Naive B cell (primary cell): ENCODE results near the gene LHFPL6. TPM values are rescaled to one million over a fixed set of nuclear protein-coding genes. Genes with fewer than 3 reads are reported as not detected.
A peak's percentile ranks its signal among the peaks of the same experiment; 100 is the strongest.

Experiments
- ATAC-seq, 2 donors: fragments of 150-1000 bp; cut with Tn5 transposase; 2 replicates each; pipeline ENCODE4 v1.10.0; 2021; ENCODE audit warnings: low read depth in 2 of 2, mild to moderate bottlenecking in 2 of 2, moderate library complexity in 2 of 2
- DNase-seq: peaks from one replicate; pipeline ENCODE4 v3.0.0; 2022
- H3K27ac Mint-ChIP-seq, 6 donors: one replicate each; pipeline ENCODE4 v1.8.0; 2020 to 2022; ENCODE audit warnings: mild to moderate bottlenecking in 6 of 6, mixed read lengths in 6 of 6, moderate library complexity in 5 of 6, inconsistent platforms in 2 of 6
- H3K27me3 Mint-ChIP-seq, 3 donors: one replicate each; pipeline ENCODE4 v1.8.0; 2021 to 2022; ENCODE audit warnings: mixed read lengths in 3 of 3, mild to moderate bottlenecking in 1 of 3
- H3K36me3 Mint-ChIP-seq, 2 donors: one replicate each; pipeline ENCODE4 v1.8.0; 2020 to 2022; ENCODE audit warnings: mixed read lengths in 2 of 2, inconsistent platforms in 1 of 2, mild to moderate bottlenecking in 1 of 2
- H3K4me1 Mint-ChIP-seq, 3 donors: one replicate each; pipeline ENCODE4 v1.8.0; 2020 to 2022; ENCODE audit warnings: mixed read lengths in 3 of 3, inconsistent platforms in 1 of 3, mild to moderate bottlenecking in 1 of 3, moderate library complexity in 1 of 3
- H3K4me3 Mint-ChIP-seq, 8 donors: one replicate each; pipeline ENCODE4 v1.8.0; 2020 to 2022; ENCODE audit warnings: mild to moderate bottlenecking in 8 of 8, mixed read lengths in 8 of 8, moderate library complexity in 8 of 8, inconsistent platforms in 2 of 8
- H3K9me3 Mint-ChIP-seq, 7 donors: one replicate each; pipeline ENCODE4 v1.8.0; 2020 to 2022; ENCODE audit warnings: mixed read lengths in 7 of 7, mild to moderate bottlenecking in 5 of 7, inconsistent platforms in 2 of 7, moderate library complexity in 1 of 7
- polyA plus RNA-seq, 6 donors: library from polyadenylated mRNA; unstranded; fragments of 300-500 nt; fragmentation: Illumina TruSeq; gene quantifications; one replicate each; pipeline ENCODE4 v1.2.3, GENCODE V29; 2021; ENCODE audit warnings: low read depth in 6 of 6

The LHFPL6 gene
- polyA plus RNA-seq, 6 donors from 2014 or later: 0.12 to 0.25 (median 0.16) TPM; not detected in 2

DNA sequence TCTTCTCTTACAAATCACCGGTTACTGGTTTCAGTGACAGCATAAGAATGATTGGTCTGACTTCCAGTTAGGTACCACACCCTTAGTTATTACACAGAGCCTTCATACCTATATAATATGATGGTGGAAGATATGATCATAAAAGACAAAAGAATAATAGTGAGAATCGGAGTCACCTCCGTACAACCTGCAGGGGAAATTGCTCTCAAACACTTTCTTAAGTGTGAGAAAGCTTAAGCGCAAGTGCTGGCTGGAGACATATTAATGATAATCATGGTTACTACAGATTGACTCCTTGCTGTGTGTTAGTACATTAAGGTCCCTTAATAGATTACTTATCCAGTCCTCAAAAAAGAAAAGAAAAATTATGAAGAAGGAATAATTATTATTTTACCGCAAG lies 1.8 kb upstream of the LHFPL6 start:
- no peak for ATAC-seq
- H3K36me3 Mint-ChIP-seq: no peaks in the 10 kb centered on the region
- peaks cover 28 to 50% (median 49%) of the 10 kb centered on the region in 3 donors for H3K27me3 Mint-ChIP-seq

GRCh38 chr13:39603424-39603947 lies 493 bp upstream of the LHFPL6 start:
- Mint-ChIP-seq H3K4me3 (peak overlapping the region; percentile 65 to 87 (median 82)), H3K27me3 (peaks cover 24 to 49% (median 48%) of the 10 kb centered on the region in 3 donors), H3K4me1 (peaks cover 9 to 18% (median 14%) of the 10 kb centered on the region in 3 donors), H3K9me3 (no peaks in the 10 kb centered on the region), H3K27ac (no peak overlapping the region), H3K36me3 (no peaks in the 10 kb centered on the region)
- no peak for DNase-seq
- peak; percentile 5 to 23 for ATAC-seq

More for the DNA sequence above, 1.8 kb upstream of the LHFPL6 start:
- Mint-ChIP-seq H3K4me1 (peaks cover 9 to 14% (median 13%) of the 10 kb centered on the region in 3 donors), H3K9me3 (no peaks in the 10 kb centered on the region), H3K27ac (no peak overlapping the region), H3K4me3 (peak overlapping the region in 2 of 8 donors; percentile 23 to 65)
- DNase-seq: no peak

- ATAC-seq: peak; percentile 18 to 32
- Mint-ChIP-seq H3K36me3 (no peaks in the 10 kb centered on the region), H3K4me3 (peak overlapping the region; percentile 34 to 87 (median 80)), H3K4me1 (peaks cover 9 to 18% (median 14%) of the 10 kb centered on the region in 3 donors), H3K27ac (peak overlapping the region in 1 of 6 donors; percentile 16), H3K9me3 (no peaks in the 10 kb centered on the region), H3K27me3 (peaks cover 24 to 39% (median 37%) of the 10 kb centered on the region in 3 donors)
- DNase-seq: no peak
These were observed 748 bp downstream of the LHFPL6 start for GRCh38 chr13:39602277-39602613.

DNA sequence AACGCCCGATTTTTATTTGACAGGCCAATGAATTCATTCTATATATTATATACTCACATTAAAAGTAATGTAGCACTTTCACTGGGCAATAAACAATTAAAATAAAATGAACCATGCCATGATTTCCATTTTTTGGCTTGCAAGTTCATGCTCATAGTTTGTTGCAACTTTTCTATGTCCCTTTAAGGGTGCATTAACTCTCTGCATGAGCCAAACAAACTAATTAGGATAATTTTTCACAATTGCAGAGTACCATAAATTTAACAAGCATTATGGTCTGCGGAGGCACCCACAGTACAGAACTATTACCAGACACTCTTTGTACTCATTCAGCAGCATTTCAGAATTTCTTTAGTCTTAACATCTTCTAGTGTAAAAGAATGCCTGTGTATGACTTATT lies 1.4 kb downstream of the LHFPL6 start:
- Mint-ChIP-seq H3K4me3 (peak overlapping the region; percentile 34 to 87 (median 80)), H3K4me1 (peaks cover 9 to 18% (median 14%) of the 10 kb centered on the region in 3 donors), H3K27ac (peak overlapping the region in 1 of 6 donors; percentile 16), H3K9me3 (no peaks in the 10 kb centered on the region), H3K36me3 (no peaks in the 10 kb centered on the region), H3K27me3 (peaks cover 24 to 39% (median 31%) of the 10 kb centered on the region in 3 donors)
- ATAC-seq (no peak), DNase-seq (no peak)

- Mint-ChIP-seq H3K4me3 (peak overlapping the region in 3 of 8 donors; percentile 34 to 45 (median 36)), H3K36me3 (no peaks in the 10 kb centered on the region), H3K9me3 (no peaks in the 10 kb centered on the region), H3K27ac (no peak overlapping the region), H3K4me1 (peaks cover 9 to 18% (median 14%) of the 10 kb centered on the region in 3 donors), H3K27me3 (peaks cover 23 to 39% (median 31%) of the 10 kb centered on the region in 3 donors)
- DNase-seq (no peak), ATAC-seq (no peak)
These were observed 2.2 kb downstream of the LHFPL6 start for GRCh38 chr13:39600766-39601165.

GRCh38 chr13:39599842-39600241 lies 3.2 kb downstream of the LHFPL6 start:
- H3K27me3 Mint-ChIP-seq: peaks cover 19 to 38% (median 31%) of the 10 kb centered on the region in 3 donors
- no peak overlapping the region for H3K4me3 Mint-ChIP-seq
- H3K36me3 Mint-ChIP-seq: no peaks in the 10 kb centered on the region
- DNase-seq: no peak
- ATAC-seq: no peak
- peak overlapping the region in 1 of 6 donors; percentile 8 for H3K27ac Mint-ChIP-seq
- H3K4me1 Mint-ChIP-seq: peaks cover 9 to 18% (median 14%) of the 10 kb centered on the region in 3 donors
- peaks cover 0 to 4% (median 0%) of the 10 kb centered on the region in 7 donors for H3K9me3 Mint-ChIP-seq

DNA sequence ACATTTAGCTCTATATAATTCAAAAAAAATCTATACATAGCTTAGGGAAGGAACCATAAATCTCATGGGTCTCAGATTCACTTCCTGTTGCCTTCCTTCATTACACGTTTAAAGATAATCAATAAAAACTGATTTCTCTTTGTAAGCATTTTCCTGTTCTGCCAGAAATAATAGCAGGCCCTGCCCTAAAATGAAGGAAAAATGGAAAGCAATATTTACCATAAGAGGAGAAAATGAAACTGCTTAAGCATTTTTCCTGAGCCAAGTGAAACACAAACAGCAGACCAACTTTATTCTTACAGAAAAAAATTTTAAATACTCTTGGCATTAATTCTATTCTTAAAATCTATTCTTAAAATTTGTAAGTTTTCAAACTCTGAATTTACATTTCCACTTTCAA lies 4.0 kb downstream of the LHFPL6 start:
- DNase-seq (no peak), ATAC-seq (no peak)
- peaks cover 0 to 7% (median 3%) of the 10 kb centered on the region in 7 donors for H3K9me3 Mint-ChIP-seq
- H3K27me3 Mint-ChIP-seq: peaks cover 19 to 29% (median 25%) of the 10 kb centered on the region in 3 donors
- H3K4me1 Mint-ChIP-seq: peaks cover 9 to 18% (median 14%) of the 10 kb centered on the region in 3 donors
- H3K27ac Mint-ChIP-seq: no peak overlapping the region
- no peak overlapping the region for H3K4me3 Mint-ChIP-seq
- no peaks in the 10 kb centered on the region for H3K36me3 Mint-ChIP-seq

DNA sequence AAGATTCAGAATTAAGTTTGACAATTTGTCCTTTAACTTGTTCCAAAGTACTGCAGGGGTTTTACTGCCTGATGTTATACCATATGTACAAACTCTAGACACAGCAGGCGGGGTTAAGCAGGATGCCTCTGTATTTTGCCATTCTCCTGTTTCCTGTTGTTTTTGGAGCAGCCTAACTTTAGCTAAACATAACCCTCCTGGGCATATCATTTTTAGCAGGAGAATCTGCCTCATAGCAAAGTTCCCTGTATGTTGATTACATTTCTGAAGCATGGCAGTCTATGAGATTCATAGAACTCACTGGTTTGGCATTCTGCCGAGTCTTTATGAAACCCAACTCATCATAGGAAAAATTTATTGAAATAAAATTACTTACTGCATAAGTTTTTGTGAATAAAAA lies 5.2 kb downstream of the LHFPL6 start:
- DNase-seq (no peak), ATAC-seq (no peak)
- H3K36me3 Mint-ChIP-seq: no peaks in the 10 kb centered on the region
- H3K4me1 Mint-ChIP-seq: peaks cover 6 to 13% (median 8%) of the 10 kb centered on the region in 3 donors
- peaks cover 0 to 7% (median 4%) of the 10 kb centered on the region in 7 donors for H3K9me3 Mint-ChIP-seq
- no peak overlapping the region for H3K27ac Mint-ChIP-seq
- peaks cover 17 to 20% (median 19%) of the 10 kb centered on the region in 3 donors for H3K27me3 Mint-ChIP-seq
- no peak overlapping the region for H3K4me3 Mint-ChIP-seq

GRCh38 chr13:39596685-39597084 lies 6.3 kb downstream of the LHFPL6 start:
- Mint-ChIP-seq H3K27me3 (peaks cover 7 to 12% (median 11%) of the 10 kb centered on the region in 3 donors), H3K9me3 (peaks cover 0 to 7% (median 4%) of the 10 kb centered on the region in 7 donors), H3K36me3 (no peaks in the 10 kb centered on the region), H3K27ac (no peak overlapping the region), H3K4me3 (no peak overlapping the region), H3K4me1 (peaks cover 0 to 5% (median 0%) of the 10 kb centered on the region in 3 donors)
- DNase-seq: no peak
- ATAC-seq: no peak

- H3K9me3 Mint-ChIP-seq: peaks cover 0 to 7% (median 4%) of the 10 kb centered on the region in 7 donors
- H3K4me1 Mint-ChIP-seq: peaks cover 0 to 5% (median 0%) of the 10 kb centered on the region in 3 donors
- no peak overlapping the region for H3K4me3 Mint-ChIP-seq
- no peak overlapping the region for H3K27ac Mint-ChIP-seq
- ATAC-seq (no peak), DNase-seq (no peak)
- peaks cover 6 to 10% (median 9%) of the 10 kb centered on the region in 3 donors for H3K27me3 Mint-ChIP-seq
- H3K36me3 Mint-ChIP-seq: no peaks in the 10 kb centered on the region
These were observed 6.8 kb downstream of the LHFPL6 start for GRCh38 chr13:39596176-39596575.

DNA sequence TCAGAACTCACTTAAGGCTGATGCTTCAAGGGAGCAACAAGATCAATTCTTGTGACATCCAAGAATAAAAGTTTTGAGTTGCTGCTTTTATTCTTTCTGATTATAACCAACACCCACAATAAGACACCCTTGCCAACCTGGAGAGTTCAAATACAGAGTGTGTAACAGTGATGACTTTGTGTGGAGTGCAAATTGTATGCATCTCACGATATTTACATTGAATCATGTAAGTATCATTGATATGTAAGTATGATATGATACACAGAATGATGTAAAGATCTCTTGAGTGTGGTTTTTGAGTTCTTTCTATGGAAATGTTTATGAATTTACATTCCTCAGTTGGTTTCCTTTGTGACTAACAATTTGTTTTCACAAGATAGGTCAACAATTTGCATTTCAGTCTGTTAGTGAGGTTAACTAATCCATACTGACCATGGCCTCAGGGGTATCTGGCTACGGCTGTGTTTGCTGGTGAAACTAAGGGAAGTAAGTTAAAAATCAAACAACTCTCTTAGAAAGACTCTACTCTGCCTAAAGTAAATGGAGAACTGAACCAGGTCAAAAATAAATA lies 12.4 kb downstream of the LHFPL6 start:
- peaks cover 0 to 7% (median 4%) of the 10 kb centered on the region in 7 donors for H3K9me3 Mint-ChIP-seq
- no peak overlapping the region for H3K27ac Mint-ChIP-seq
- no peaks in the 10 kb centered on the region for H3K36me3 Mint-ChIP-seq
- no peaks in the 10 kb centered on the region for H3K4me1 Mint-ChIP-seq
- H3K27me3 Mint-ChIP-seq: no peaks in the 10 kb centered on the region
- no peak overlapping the region for H3K4me3 Mint-ChIP-seq
- DNase-seq (no peak), ATAC-seq (no peak)

- no peaks in the 10 kb centered on the region for H3K4me1 Mint-ChIP-seq
- H3K36me3 Mint-ChIP-seq: no peaks in the 10 kb centered on the region
- H3K9me3 Mint-ChIP-seq: no peaks in the 10 kb centered on the region
- ATAC-seq: no peak
- H3K27ac Mint-ChIP-seq: no peak overlapping the region
- no peak overlapping the region for H3K4me3 Mint-ChIP-seq
- DNase-seq: no peak
- H3K27me3 Mint-ChIP-seq: no peaks in the 10 kb centered on the region
These were observed 14.6 kb downstream of the LHFPL6 start for GRCh38 chr13:39588384-39588783.

DNA sequence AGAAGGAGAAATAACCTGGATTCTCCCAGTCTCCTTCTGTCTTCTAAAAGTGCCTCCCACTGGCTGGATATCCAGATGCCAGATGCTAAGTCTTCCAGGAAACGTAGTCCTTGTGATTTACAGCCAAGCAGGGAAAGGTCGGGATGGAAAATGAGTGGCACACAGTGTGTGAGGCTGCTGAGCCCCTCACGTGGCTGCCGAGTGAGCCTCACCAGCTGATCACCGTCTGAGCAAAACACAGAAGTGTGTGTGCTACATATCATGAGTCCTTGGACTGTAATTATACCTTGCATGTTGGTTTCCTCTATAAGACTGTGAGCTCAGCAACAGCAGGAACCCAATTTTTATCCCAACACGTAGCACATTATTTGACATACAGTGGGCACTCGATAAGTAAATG lies 15.1 kb downstream of the LHFPL6 start:
- no peak overlapping the region for H3K27ac Mint-ChIP-seq

GRCh38 chr13:39586958-39587605 lies 15.9 kb downstream of the LHFPL6 start:
- ATAC-seq: no peak
- H3K4me3 Mint-ChIP-seq: no peak overlapping the region
- no peaks in the 10 kb centered on the region for H3K9me3 Mint-ChIP-seq
- no peaks in the 10 kb centered on the region for H3K27me3 Mint-ChIP-seq
- peak overlapping the region in 2 of 6 donors; percentile 4 to 25 for H3K27ac Mint-ChIP-seq
- H3K4me1 Mint-ChIP-seq: no peaks in the 10 kb centered on the region
- no peaks in the 10 kb centered on the region for H3K36me3 Mint-ChIP-seq
- no peak for DNase-seq

More for the DNA sequence above, 15.1 kb downstream of the LHFPL6 start:
- DNase-seq (no peak), ATAC-seq (no peak)
- Mint-ChIP-seq H3K4me3 (no peak overlapping the region), H3K9me3 (no peaks in the 10 kb centered on the region), H3K27me3 (no peaks in the 10 kb centered on the region), H3K36me3 (no peaks in the 10 kb centered on the region), H3K4me1 (no peaks in the 10 kb centered on the region)
